Body of pancreas (tissue), 4 donors: ENCODE data around the gene ARHGDIG.

Source experiments
- CTCF ChIP-seq, 7 experiments: fragments of 450-650 bp in 4 of 7; fragments of 200-600 bp in 3 of 7; sonication (generic) in 3 of 7; IDR thresholded peaks; one replicate each; pipeline ENCODE4 v1.5.1; 2016 to 2019; ENCODE audit warnings: antibody characterized with exemption in 7 of 7
- POLR2A ChIP-seq, 3 donors: fragments of 450-650 bp; IDR thresholded peaks; one replicate each; pipeline ENCODE4 v1.6.1; 2016; ENCODE audit warnings: antibody characterized with exemption in 3 of 3, mild to moderate bottlenecking in 2 of 3

GRCh38 chr16:270381-271255, 9.8 kb upstream of the ARHGDIG start:
- TF ChIP-seq CTCF (IDR thresholded peaks at IDR 0.05) (no peak), POLR2A (IDR thresholded peaks at IDR 0.05) (no peak)
